ENCODE results near the gene CFAP61.

CFAP61 gene

DNA sequence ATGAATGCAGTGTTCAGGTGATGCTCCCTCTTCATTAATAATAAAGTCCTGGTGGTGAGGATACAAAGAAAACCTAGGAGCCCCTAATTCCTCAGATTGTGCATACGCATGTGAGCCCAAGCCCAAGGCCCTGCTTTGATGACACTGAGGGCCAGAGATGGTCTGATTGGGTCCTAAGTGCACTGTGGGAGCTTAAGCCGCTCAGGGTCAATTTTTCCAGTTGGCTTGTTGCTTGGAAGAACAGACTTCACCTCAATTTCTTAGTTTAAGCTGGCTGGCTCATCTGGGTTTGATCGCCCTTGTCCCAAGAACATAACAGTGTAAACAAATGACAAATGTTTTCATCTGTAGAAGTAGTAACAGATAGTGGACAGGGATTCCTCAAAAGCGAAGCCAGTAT, 357.0 kb downstream of the CFAP61 start:
- DNase-seq: no peak
